ENCODE data around the gene NDUFAF8. TPM values are rescaled to one million over a fixed set of nuclear protein-coding genes. Genes with fewer than 3 reads are reported as not detected.

Gene NDUFAF8
- total RNA-seq, 2 experiments from 2014 or later = 75.7 to 77.0 TPM

Other genes with a start within 250 kb of the NDUFAF8 start
- gene CHMP6, start 247.5 kb upstream of the NDUFAF8 start, total RNA-seq = 10 to 100 TPM; 10.1 to 10.6 TPM
- 1 to 10 TPM; 3.9 to 4.2 TPM for gene BAIAP2, start 204.2 kb upstream of the NDUFAF8 start, total RNA-seq
- gene PVALEF, start 73.8 kb upstream of the NDUFAF8 start, total RNA-seq = not detected
- under 1 TPM in 1 of 2 experiments, not detected in 1; 0.32 TPM for gene AATK, start 73.1 kb upstream of the NDUFAF8 start, total RNA-seq
- gene CEP131, start 16.4 kb upstream of the NDUFAF8 start, total RNA-seq = 1 to 10 TPM; 9.4 to 9.8 TPM
- gene TEPSIN, start 263 bp upstream of the NDUFAF8 start, total RNA-seq = 10 to 100 TPM; 21.7 to 25.9 TPM
- 10 to 100 TPM; 29.1 to 31.9 TPM for gene SLC38A10, start 56.0 kb downstream of the NDUFAF8 start, total RNA-seq
- under 1 TPM in 1 of 2 experiments, not detected in 1; 0.02 TPM for gene BAHCC1, start 156.1 kb downstream of the NDUFAF8 start, total RNA-seq